Endodermal cell (in vitro differentiated cells): ENCODE data around the gene CLDN22. TPM values are rescaled to one million over a fixed set of nuclear protein-coding genes. Genes with fewer than 3 reads are reported as not detected.
A peak's percentile ranks its signal among the peaks of the same experiment; 100 is the strongest.

Source experiments
- DNase-seq: peaks from one replicate; pipeline ENCODE4 v3.0.0-alpha.2; 2017
- H3K27ac ChIP-seq: 2 replicates; pipeline ENCODE4 v1.5.1; 2013; ENCODE audit warnings: mild to moderate bottlenecking, low read depth, low read length, moderate library complexity
- H3K27me3 ChIP-seq: 2 replicates; pipeline ENCODE4 v1.6.1; 2013; ENCODE audit warnings: mild to moderate bottlenecking, low read length, moderate library complexity; ENCODE audit not compliant: insufficient read depth, control insufficient read depth, poor library complexity, severe bottlenecking
- H3K36me3 ChIP-seq: 2 replicates; pipeline ENCODE4 v1.7.0; 2013; ENCODE audit warnings: mild to moderate bottlenecking, low read length, moderate library complexity; ENCODE audit not compliant: control insufficient read depth, insufficient read depth
- H3K4me1 ChIP-seq: one replicate; pipeline ENCODE4 v1.7.0; 2013; ENCODE audit warnings: low read length; ENCODE audit not compliant: control insufficient read depth, insufficient read depth
- H3K4me3 ChIP-seq: 2 replicates; pipeline ENCODE4 v1.5.1; 2013; ENCODE audit warnings: mild to moderate bottlenecking, low read length, moderate library complexity
- H3K9ac ChIP-seq: 2 replicates; pipeline ENCODE4 v1.6.1; 2013; ENCODE audit warnings: mild to moderate bottlenecking, low read length, moderate library complexity; ENCODE audit not compliant: poor library complexity, severe bottlenecking; ENCODE audit errors: extremely low read depth
- H3K9me3 ChIP-seq: 2 replicates; pipeline ENCODE4 v1.6.1; 2013; ENCODE audit warnings: mild to moderate bottlenecking, low read length, moderate library complexity; ENCODE audit not compliant: control insufficient read depth
- H3K27ac Mint-ChIP-seq: 2 replicates; pipeline ENCODE4 v1.8.0; 2020; ENCODE audit warnings: mixed read lengths
- H3K27me3 Mint-ChIP-seq: 2 replicates; pipeline ENCODE4 v1.8.0; 2021; ENCODE audit warnings: mild to moderate bottlenecking, mixed read lengths; ENCODE audit not compliant: insufficient read depth
- H3K36me3 Mint-ChIP-seq: 2 replicates; pipeline ENCODE4 v1.8.0; 2020; ENCODE audit warnings: low read depth, mixed read lengths
- H3K4me1 Mint-ChIP-seq: 2 replicates; pipeline ENCODE4 v1.8.0; 2020; ENCODE audit warnings: mixed read lengths
- H3K4me3 Mint-ChIP-seq: 2 replicates; pipeline ENCODE4 v1.8.0; 2020; ENCODE audit warnings: mild to moderate bottlenecking, moderate library complexity, mixed read lengths
- H3K9me3 Mint-ChIP-seq: 2 replicates; pipeline ENCODE4 v1.8.0; 2020; ENCODE audit warnings: mild to moderate bottlenecking, mixed read lengths
- CTCF ChIP-seq: fragments of 200-600 bp; sonication (generic); conservative IDR thresholded peaks from 2 replicates; pipeline ENCODE4 v1.5.0; 2021; ENCODE audit warnings: antibody characterized with exemption, mild to moderate bottlenecking
- WGBS, 2 experiments: methylation state at CpG; one replicate each; pipeline versions ENCODE4 v1.1.5 to v1.1.7; 2013; ENCODE audit warnings: missing lambda C conversion rate in 2 of 2, mixed read lengths in 1 of 2; ENCODE audit not compliant: insufficient coverage in 1 of 2, insufficient read length in 1 of 2; 5-methylcytosine and 5-hydroxymethylcytosine counted together
- total RNA-seq, 2 donors: library from RNA; stranded (reverse); fragmentation: NEBNext Ultra II Directional in 1 of 2; extraction: Animal tissue kit (Norgen Biotek cat#: 25700) in 1 of 2; gene quantifications; 2 replicates in 1 of 2; 3 replicates in 1 of 2; pipeline ENCODE4 v1.2.1, GENCODE V29; 2021

The CLDN22 gene
- total RNA-seq, 2 donors from 2014 or later: 0.15 TPM; not detected in 1

DNA sequence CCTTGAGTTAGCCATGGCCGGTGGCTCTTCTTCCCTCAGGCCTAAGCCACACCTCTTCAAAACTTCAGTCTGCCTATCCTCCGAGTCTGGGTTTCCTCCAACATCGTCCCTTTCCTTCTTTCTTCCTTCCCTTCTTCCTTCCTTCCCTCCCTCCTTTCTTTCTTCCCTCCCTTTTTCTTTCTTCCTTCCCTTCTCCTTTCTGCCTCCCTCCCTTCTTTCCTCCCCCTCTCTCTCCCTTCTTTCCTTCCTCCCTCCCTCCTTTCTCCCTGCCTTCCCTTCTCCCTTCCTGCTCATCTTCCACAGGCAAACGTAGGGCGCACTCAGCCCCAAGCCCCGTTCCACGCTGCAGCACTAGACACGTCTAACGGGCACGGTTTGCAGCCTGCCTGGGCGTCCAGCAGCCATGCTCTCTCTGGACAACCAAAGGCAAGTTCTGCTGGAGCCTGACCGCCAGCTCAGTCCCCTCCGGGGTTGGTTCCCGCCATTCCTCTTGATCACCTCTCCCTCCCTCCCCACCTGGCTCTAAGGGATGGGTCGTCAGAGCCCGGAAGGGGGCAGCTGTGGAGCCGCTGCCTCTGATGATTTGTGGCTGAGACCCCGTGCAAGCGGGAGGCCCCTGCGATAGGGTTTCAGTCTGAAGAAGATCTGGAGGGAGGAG is 36.2 kb upstream of the CLDN22 start:
- WGBS, 2 experiments: 88 to 91% methylated on average over 11 to 20 of the region's 20 CpGs
- H3K4me3 Mint-ChIP-seq: no peak overlapping the region
- no peaks in the 10 kb centered on the region for H3K36me3 ChIP-seq
- H3K9me3 Mint-ChIP-seq: no peaks in the 10 kb centered on the region
- H3K9me3 ChIP-seq: peaks cover 3% of the 10 kb centered on the region
- H3K27me3 Mint-ChIP-seq: no peaks in the 10 kb centered on the region
- no peak overlapping the region for H3K4me3 ChIP-seq
- no peak for TF ChIP-seq CTCF
- H3K9ac ChIP-seq: no peak overlapping the region
- peak; percentile 38 for DNase-seq
- no peaks in the 10 kb centered on the region for H3K36me3 Mint-ChIP-seq
- H3K4me1 ChIP-seq: peaks cover 8% of the 10 kb centered on the region
- H3K27me3 ChIP-seq: no peaks in the 10 kb centered on the region
- peaks cover 17% of the 10 kb centered on the region for H3K4me1 Mint-ChIP-seq
- H3K27ac ChIP-seq: no peak overlapping the region
- H3K27ac Mint-ChIP-seq: no peak overlapping the region

DNA sequence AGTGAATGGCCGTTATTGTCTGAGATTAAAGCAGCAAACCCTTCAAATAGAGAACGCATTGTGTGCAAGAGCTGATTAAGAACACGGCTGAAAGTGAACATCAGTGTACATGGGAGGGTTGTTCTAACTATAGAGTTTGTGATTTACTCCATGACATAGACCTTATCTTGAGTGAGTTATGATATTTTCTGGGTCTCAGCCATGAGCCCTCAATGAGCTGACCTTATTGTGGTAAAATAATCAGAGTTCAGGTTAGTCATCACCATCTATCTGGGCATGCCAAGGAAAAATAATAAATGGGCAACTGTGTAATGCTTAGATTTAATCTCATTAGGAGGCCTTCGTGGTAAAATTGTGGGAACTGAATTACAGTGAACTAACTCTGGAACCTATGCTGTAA is 35.3 kb upstream of the CLDN22 start:
- Mint-ChIP-seq H3K27me3 (peaks cover 1% of the 10 kb centered on the region), H3K4me1 (peaks cover 21% of the 10 kb centered on the region), H3K36me3 (no peaks in the 10 kb centered on the region), H3K27ac (no peak overlapping the region), H3K9me3 (no peaks in the 10 kb centered on the region), H3K4me3 (no peak overlapping the region)
- no peak overlapping the region for H3K4me3 ChIP-seq
- H3K9me3 ChIP-seq: no peaks in the 10 kb centered on the region
- WGBS, 2 experiments: 85 to 95% methylated on average over 4 of the region's 4 CpGs
- H3K4me1 ChIP-seq: peaks cover 8% of the 10 kb centered on the region
- H3K9ac ChIP-seq: no peak overlapping the region
- no peak for TF ChIP-seq CTCF
- DNase-seq: no peak
- H3K27ac ChIP-seq: no peak overlapping the region
- H3K36me3 ChIP-seq: no peaks in the 10 kb centered on the region
- no peaks in the 10 kb centered on the region for H3K27me3 ChIP-seq

- no peak overlapping the region for H3K27ac Mint-ChIP-seq
- H3K4me3 Mint-ChIP-seq: no peak overlapping the region
- TF ChIP-seq CTCF: no peak
These were observed 34.1 kb upstream of the CLDN22 start for GRCh38 chr4:183354219-183354618.

More at GRCh38 chr4:183354219-183354618, 34.1 kb upstream of the CLDN22 start:
- Histone ChIP-seq H3K27me3 (no peaks in the 10 kb centered on the region), H3K9me3 (no peaks in the 10 kb centered on the region), H3K4me3 (no peak overlapping the region), H3K4me1 (peaks cover 8% of the 10 kb centered on the region), H3K36me3 (no peaks in the 10 kb centered on the region), H3K27ac (no peak overlapping the region), H3K9ac (no peak overlapping the region)
- no peaks in the 10 kb centered on the region for H3K36me3 Mint-ChIP-seq
- WGBS, 2 experiments: 89 to 92% methylated on average over 9 of the region's 9 CpGs
- no peaks in the 10 kb centered on the region for H3K9me3 Mint-ChIP-seq
- peaks cover 3% of the 10 kb centered on the region for H3K27me3 Mint-ChIP-seq
- H3K4me1 Mint-ChIP-seq: peaks cover 20% of the 10 kb centered on the region
- DNase-seq: no peak
